ENCODE measurements around the gene ZMYM3.
"Not testable (repeated sequence)": the region's sequence is repeated elsewhere in the genome, so short reads cannot be mapped to it uniquely, and the experiment has no call there.

The ZMYM3 gene

GRCh38 chrX:71254092-71254963 lies at the start of gene ZMYM3:
Gene ZMYM3, minus strand, starts transcription at chrX:71254140. Its CDS starts 885 bp downstream, at chrX:71253255.
- DNase-seq (ENCODE audit: low spot score): peak; percentile 92

GRCh38 chrX:71302461-71303213 lies 48.7 kb upstream of the ZMYM3 start:
- no peak for DNase-seq (ENCODE audit: low spot score)

GRCh38 chrX:71301195-71301924 lies 47.4 kb upstream of the ZMYM3 start, which contains the start of gene ITGB1BP2:
Gene ITGB1BP2, plus strand, starts transcription at chrX:71301750. Its CDS starts 57 bp downstream, at chrX:71301807.
- peak; percentile 46 for DNase-seq (ENCODE audit: low spot score)

GRCh38 chrX:71300495-71300894 lies 46.6 kb upstream of the ZMYM3 start:
- DNase-seq (ENCODE audit: low spot score): not testable (repeated sequence)

- not testable (repeated sequence) for DNase-seq (ENCODE audit: low spot score)
These were observed 46.1 kb upstream of the ZMYM3 start for GRCh38 chrX:71300064-71300463.

GRCh38 chrX:71298119-71298518 lies 44.2 kb upstream of the ZMYM3 start:
- no peak for DNase-seq (ENCODE audit: low spot score)

GRCh38 chrX:71296806-71297205 lies 42.9 kb upstream of the ZMYM3 start:
- no peak for DNase-seq (ENCODE audit: low spot score)

GRCh38 chrX:71292669-71293365 lies 38.9 kb upstream of the ZMYM3 start:
- no peak for DNase-seq (ENCODE audit: low spot score)

- DNase-seq (ENCODE audit: low spot score): no peak
These were observed 37.4 kb upstream of the ZMYM3 start for GRCh38 chrX:71291381-71291780.

GRCh38 chrX:71285929-71286328 lies 32.0 kb upstream of the ZMYM3 start:
- no peak for DNase-seq (ENCODE audit: low spot score)

- DNase-seq (ENCODE audit: low spot score): peak; percentile 85
These were observed 29.6 kb upstream of the ZMYM3 start, which contains the start of gene NONO for GRCh38 chrX:71283403-71284143. Gene NONO, plus strand, starts transcription at chrX:71283635. Its CDS starts 7,003 bp downstream, at chrX:71290638.

GRCh38 chrX:71282514-71283402 lies 28.8 kb upstream of the ZMYM3 start:
- DNase-seq (ENCODE audit: low spot score): no peak

GRCh38 chrX:71281300-71281699 lies 27.4 kb upstream of the ZMYM3 start:
- not testable (repeated sequence) for DNase-seq (ENCODE audit: low spot score)

GRCh38 chrX:71272313-71272712 lies 18.4 kb upstream of the ZMYM3 start:
- DNase-seq (ENCODE audit: low spot score): not testable (repeated sequence)

GRCh38 chrX:71269801-71270395 lies 16.0 kb upstream of the ZMYM3 start:
- no peak for DNase-seq (ENCODE audit: low spot score)

GRCh38 chrX:71268624-71269023 lies 14.7 kb upstream of the ZMYM3 start:
- not testable (repeated sequence) for DNase-seq (ENCODE audit: low spot score)

- DNase-seq (ENCODE audit: low spot score): no peak
These were observed 2.9 kb upstream of the ZMYM3 start for GRCh38 chrX:71256856-71257255.

- no peak for DNase-seq (ENCODE audit: low spot score)
These were observed 2.1 kb upstream of the ZMYM3 start for GRCh38 chrX:71256051-71256450.

Data from AG08396 (cell line).